ENCODE data around the gene DNAH9.

The DNAH9 gene

DNA sequence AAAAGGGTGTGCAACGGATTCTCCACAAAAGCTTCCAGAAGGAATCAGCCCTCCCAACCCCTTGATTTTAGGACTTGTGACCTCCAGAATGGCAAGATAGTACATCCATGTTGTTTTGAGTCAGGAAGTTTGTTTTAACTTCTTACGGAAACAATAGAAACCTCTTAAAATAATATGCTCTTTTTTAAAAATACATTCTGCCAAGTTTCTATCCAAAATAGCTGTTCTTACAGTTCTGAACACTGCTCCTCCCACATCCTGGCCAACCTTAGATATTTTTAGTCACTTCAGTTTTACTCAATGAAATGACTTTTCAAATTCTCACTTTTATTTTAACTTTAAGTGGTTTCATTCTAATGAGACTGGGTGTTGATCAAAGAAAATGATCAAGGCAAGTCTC lies 242.6 kb downstream of the DNAH9 start:
- no peak for DNase-seq (ENCODE audit: low spot score)

DNA sequence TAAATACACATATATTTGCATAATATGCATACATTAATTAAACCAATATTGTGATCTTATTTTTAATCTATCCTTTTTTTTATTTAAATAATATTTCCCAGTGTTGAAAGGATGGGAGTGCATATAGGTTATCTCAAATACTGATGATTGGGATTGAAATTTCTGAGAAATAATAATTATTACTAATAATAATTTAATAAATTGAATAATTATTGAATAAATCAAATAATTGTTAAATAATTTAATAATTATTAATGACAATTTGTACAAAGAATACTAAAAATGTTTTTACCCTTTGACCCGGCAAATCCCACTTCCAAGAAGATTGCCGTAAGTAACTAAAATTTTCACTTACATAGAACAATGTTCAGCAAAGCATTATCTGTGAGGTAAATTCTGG lies 250.1 kb downstream of the DNAH9 start:
- no peak for DNase-seq (ENCODE audit: low spot score)

DNA sequence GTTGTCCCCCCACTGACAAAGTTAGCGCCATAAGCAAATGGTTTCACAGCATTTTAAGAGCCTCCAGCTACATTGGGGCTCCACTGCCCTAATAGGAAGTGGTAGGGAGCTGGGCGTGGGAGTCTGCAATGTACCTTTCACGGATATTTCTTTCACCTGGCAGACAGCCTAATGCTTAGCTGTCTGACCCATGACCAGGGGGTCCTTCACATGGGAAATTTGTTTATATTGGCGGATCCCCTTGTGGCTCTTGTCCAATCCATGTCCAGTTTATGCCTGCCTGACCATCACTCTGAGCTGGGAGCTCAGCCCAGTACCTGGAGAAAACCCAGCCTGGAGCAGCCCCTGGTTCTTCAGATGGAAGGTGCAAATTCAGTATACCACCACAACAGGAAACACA lies 254.0 kb downstream of the DNAH9 start:
- DNase-seq (ENCODE audit: low spot score), result no peak

DNA sequence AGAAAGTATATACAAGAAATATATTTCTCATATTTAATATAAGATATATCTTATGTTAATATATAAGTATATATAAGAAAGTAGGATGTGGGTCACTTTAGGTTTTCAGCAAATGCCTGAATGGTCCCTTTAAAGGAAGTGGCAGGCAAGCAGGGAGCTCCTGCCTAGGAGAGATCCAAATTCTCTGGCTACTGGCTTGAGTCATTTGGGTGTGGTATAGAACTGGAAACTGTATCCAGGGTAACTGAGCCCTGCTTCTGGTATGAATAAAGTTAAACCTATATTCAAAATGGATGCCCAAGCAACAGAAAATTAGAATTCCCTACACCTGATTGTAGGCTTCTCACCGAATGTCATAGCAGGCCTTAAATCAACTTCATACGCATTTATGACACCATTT lies 254.6 kb downstream of the DNAH9 start:
- no peak for DNase-seq (ENCODE audit: low spot score)

DNA sequence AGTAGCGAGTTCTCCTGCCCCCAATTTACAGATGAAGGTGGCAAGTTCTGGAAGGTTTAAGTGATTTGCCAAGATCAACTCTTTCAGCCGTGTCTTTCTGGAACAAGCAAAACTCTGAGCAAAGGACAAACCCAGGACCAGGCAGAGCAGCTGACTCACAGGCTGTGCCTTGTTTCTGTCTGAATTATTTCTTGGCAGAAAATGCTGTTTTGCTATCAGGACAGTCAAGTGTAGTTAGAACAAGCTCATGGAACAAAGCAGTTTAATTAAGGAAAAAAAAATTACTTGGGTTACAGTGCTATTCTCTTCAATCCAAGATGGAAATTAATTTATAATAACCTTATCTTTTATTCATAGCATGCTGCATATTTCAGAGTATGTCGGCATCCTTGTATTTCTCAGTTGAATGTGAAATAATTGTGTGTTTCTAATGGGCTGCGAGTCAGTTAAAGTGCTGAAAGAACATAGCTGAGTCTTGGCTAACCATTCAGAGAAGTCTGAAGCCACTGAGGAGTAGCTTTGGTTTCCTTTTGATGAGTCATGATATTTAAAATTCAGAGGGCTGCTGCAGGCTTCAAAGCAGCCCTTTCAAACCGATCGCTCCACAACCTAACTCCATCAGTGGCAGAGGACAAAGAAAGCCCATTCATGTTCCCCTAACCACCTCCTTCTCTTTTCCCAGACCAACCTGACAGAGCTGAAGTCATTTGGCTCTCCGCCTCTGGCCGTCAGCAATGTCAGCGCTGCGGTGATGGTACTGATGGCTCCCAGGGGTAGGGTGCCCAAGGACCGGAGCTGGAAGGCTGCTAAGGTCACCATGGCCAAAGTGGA lies 255.3 kb downstream of the DNAH9 start:
- DNase-seq (ENCODE audit: low spot score), result no peak

DNA sequence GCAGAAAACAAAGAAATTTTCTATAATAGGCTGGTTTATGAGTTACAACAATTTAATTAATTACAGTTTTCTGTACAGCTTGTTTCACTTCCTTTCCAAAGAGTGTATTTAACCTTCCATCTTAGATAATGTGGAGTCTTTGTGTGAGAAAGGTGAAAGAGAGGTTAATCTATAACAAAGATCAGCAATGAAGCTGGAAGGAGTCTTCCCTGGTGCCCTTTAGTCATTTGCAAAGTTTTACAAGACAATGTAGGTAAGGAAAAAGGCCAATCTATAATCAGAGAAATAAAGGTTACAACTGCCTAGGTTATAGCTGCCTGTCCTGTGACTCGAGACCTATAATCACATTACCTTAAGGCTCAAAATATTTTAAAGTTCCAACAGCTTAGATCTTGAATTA lies 257.0 kb downstream of the DNAH9 start:
- no peak for DNase-seq (ENCODE audit: low spot score)

DNA sequence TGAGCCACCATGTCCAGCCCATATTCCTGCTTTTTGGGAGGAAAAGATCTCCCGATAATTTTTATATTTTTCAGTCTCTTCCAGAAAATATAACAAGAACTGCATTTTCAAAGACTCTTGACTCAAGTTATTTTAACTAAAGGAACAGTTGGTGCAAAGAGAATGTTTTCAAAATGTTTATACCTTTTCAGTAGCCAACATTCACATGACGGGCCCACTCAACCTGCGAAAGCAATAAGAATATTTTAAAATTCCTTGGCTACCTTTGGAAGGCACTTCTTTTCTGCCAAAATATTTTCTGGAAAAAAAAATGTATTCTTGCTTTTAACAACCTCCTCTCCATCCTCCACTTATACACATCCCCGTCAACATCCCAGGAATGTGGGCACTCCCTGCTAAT lies 258.7 kb downstream of the DNAH9 start:
- no peak for DNase-seq (ENCODE audit: low spot score)

DNA sequence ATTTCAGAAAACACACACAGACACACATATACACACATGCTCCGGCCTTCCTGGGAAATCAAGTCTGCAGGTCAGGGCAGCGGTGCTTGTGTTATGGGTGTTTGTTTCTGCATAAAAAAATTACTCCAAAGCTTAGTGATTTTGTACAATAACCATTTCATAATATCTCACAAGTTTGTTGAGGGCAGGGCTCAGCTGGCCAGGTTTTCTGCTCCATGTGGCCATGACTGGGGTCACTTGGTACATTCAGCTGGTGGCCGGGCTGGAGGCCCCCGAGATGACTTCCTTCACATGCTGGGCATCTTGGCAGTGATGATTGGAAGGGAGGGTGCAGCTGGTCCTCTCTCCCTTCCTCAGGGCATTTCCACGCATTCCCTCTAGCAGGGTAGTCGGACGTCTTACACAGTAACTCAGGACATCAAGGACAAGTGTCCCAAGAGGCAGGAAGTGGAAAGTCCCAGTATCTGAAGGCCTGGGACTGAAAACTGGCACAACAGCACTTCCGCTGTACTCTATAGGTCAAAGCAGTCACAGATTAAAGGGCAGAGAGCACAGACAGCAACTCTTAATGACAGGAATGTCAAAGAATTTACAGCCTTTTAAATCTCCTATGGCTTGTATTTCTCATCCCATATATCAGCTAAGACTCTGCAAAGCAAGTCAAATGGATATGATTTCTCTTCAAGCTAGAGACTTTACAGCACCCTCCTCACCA lies 271.6 kb downstream of the DNAH9 start:
- no peak for DNase-seq (ENCODE audit: low spot score)

DNA sequence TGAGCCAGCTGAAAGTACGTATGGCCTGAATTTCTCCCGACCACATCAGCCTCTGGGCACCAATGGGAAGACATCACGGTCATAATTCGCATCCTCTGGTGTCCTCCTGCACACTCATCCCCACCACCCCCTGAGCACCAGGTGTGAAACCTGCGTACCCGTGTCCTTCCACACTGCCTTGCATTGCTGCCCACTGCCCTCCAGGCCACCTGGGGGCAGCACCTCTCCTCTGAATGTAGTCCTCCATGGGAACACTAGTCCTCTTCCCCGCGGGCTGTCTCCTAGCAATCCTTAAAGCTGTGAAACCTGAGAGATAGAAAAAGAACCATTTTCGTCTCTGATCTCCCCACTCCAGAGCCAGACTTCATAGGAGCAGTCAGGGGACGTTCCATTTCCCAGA lies 273.5 kb downstream of the DNAH9 start:
- DNase-seq (ENCODE audit: low spot score), result no peak

DNA sequence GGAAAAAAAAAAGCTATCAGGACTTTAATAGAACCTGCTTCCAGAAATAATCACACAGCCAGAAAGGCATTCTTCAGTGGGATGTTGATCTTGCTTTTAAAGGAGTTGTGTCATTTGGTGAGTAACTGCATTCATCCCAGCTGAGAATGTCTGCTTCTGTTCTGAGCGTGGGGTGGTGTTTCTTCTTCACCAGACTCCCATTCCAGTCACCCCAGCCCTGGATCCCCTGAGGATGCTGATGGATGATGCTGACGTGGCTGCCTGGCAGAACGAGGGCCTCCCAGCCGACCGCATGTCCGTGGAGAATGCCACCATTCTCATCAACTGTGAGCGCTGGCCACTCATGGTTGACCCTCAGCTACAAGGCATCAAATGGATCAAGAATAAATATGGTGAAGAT lies 276.5 kb downstream of the DNAH9 start:
- no peak for DNase-seq (ENCODE audit: low spot score)

DNA sequence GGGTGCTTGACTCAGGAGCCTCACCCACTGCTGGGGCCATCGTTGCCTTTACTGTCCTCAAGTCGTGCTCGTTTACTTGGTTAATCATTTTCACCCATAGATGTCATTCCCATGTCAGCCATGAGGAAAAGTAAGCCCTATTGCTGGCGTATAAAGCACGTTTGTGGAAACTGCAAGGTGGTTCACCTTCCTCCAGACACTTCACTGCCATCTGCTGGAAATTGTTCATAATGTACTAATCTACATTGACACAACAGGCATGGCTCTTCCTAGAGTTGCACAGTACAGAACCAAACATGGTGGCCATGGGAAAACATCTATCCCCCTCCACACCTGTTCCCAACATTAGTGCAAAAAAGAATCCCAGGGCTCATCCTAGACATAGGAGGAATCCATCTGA lies 282.4 kb downstream of the DNAH9 start:
- peak; percentile 12 for DNase-seq (ENCODE audit: low spot score)

DNA sequence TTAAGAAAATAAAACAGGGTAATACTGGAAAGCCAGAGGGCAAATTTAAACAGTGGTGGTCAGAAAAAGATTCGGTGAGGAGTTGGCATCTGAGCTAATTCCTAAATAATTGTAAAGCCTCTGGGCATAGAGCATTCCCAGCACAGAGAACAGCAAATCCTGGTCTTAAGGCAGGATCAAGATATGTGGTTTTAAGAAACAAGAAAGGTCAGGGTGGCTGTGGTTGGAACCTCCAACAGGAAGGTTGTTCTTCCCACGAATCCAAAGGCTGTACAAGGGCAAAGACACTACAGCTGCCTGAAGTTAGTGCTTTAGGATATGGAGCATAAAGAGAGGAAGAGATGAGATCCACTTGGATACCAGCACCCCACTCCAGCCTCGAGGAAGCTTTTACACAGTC lies 284.4 kb downstream of the DNAH9 start:
- DNase-seq (ENCODE audit: low spot score), result no peak

DNA sequence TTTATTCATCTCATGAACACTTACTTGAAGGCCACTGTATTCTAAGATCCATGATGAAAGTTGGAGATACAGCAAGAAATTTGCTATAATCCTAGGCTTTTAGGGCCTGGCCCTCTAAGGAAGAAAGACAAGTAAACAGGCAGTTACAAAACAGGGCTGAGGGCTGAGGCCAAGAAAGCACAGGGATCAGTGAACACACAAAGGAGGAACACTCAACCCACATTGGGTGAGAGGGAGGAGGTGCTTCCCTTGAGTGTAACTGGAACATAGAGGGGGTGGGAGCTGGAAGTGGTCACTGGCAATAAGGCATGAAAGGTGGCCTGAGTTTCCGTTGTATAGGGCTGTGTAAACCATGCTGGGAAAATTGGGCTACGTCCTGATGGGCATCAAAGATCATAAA lies 286.8 kb downstream of the DNAH9 start:
- DNase-seq (ENCODE audit: low spot score), result no peak

DNA sequence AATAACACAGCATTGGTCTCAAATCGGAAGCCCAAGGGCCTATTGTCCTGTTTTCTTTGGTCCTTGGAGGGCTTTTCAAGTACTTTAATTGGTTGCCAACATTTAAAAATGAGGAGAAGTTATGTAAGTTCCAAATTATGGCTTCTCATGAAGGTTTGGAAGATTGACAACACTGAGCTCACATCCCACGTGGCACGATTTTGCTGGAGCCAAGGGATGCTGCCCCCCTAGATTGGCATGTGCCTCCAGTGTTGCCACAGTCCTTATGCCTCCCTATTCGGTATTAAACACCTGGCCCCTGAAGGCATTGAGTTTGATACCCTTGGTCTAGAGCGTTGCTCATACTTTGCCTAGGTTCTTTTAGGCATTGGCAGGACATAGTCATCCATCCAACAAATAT lies 291.0 kb downstream of the DNAH9 start:
- DNase-seq (ENCODE audit: low spot score), result no peak

DNA sequence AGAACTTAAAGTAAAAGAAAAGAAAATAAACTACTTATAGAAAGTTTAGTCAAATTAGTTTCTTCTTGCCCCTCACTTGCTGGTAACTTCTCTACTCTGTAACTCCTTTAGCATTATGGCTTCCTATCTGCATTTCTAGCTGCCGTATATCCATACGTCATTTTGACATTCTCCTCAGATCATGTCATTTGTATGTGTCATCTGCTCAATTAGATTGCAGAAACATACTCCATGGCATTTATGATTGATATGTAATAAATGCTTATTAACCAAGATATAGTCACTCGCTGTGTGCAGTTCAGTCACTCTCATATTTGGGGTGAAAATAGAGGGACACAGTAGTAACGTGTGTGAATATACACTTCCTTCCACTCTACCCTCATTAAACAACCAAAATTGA lies 295.6 kb downstream of the DNAH9 start:
- DNase-seq (ENCODE audit: low spot score), result no peak

DNA sequence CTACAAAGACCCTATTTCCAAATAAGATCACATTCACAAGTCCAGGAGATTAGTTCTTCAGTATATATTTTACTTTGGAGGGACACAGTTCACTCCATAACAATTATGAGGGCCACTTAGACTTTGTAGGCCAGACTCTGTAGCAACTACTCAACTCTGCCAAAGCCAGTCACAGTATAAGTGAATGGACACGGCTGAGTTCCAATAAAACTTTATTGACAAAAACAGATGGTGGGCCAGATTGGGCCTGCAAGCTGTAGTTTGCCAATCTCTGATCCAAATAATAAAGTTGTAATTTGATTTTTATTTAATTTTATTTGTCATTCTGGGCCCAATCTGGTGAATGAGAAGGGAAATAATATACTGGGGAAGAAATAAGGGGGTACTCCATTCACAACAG lies 297.9 kb downstream of the DNAH9 start:
- no peak for DNase-seq (ENCODE audit: low spot score)

DNA sequence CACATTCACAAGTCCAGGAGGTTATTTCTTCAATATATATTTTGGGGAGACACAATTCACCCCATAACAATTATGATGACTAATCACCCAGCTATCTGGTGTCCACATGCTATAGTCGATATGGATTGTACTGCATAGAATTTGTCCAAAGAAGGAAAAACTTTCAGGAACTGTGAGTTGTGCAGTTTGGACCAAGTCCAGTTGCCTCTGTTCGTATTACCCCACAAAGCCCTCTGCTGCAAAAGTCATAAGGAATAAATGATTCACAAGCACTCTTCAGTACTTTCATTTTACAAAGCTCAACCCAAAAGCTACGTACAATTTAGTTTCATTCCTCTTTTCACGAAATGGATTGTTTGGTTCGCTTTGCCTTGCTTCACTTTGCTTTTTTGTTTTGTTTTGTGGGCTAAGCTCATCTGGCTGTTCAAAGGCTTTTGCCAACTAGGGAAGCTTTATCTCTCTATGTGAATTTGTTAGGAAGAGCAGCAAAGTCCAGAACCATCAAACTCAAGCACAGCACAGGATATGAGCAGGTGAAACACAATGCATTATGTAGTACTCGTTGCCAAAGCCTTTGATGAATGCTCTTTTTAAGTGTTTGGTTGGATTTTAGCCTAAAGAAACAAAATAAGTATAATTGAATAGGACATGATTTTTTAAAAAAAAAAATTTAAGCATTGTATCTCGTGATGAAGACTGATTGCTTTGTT lies 300.4 kb downstream of the DNAH9 start:
- no peak for DNase-seq (ENCODE audit: low spot score)

DNA sequence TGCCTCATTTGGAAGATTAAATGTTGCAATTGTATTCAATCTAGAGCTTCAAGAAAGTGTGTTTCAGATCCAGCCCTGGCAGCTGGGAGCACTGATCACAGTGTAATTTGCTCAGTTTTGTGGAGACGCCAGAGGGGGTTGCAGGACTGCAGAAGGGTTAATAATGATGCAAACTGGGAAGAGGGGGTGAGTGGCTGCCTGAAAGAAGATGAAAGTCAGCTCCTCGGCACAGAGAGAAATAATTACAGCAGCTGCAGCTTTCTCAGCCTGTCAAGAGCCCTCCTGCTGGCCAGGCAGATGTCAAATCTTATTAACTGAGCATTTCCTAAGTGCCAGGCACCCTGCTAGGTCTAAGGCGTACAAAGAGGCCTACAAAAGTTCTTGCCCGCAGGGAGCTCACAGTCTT lies 301.3 kb downstream of the DNAH9 start:
- DNase-seq (ENCODE audit: low spot score), result no peak

DNA sequence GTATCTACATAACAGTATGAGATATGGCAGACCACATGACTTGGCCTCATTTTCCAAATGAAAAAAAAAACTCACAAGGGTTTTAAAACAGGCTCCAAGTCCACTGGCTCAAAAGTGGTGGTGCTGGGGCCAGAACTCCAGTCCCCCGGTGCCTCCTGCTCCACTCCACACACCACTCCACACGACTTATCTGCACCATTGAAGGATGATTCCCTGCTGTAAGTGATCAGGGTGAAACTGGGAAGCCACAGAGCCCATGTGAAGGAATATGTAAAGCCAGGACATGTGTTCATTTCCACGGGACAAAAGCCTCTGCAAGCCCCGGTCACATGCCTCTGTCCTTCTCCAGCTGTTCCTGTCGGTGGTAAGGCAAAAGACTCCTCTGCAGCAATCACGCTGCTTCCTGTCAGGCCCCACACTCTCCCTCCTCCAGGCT lies 301.8 kb downstream of the DNAH9 start:
- no peak for DNase-seq (ENCODE audit: low spot score)

DNA sequence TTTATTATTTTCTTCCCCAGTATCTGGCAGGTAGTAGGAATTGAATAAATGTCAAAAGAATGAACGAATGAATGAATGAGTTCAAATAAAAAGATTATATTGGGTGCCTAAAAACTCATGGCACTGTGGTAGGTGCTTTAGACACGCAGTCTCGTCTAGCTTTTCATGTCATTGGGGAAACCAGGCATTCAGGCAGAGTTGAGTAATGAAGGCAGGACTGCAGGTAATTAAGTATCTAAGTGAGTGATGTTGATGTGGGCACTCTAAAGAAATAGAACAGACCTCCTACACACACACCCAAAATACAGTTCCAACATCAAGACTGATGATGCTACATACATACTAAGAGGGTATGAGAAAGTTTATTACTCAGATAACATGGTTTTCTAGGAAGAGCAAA lies 302.4 kb downstream of the DNAH9 start:
- DNase-seq (ENCODE audit: low spot score), result no peak

DNA sequence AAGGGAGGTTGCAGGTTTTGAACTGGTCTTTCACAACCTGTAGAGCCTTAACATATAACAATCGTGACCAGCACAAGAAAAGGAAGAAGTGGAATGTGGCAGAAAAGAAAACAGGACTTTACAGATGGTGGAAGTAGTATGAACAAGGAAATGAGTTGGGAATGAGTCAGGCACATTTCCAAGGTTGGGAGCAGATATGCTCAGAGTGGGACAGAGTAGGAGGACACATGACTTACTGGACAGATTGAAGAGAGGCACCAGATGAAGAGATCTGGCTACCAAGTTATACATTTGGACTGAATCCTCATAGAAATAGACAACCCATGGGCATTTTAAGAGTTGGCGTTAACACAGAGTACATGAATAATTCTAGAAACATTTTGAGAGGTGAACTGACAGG lies 303.7 kb downstream of the DNAH9 start:
- DNase-seq (ENCODE audit: low spot score), result no peak

DNA sequence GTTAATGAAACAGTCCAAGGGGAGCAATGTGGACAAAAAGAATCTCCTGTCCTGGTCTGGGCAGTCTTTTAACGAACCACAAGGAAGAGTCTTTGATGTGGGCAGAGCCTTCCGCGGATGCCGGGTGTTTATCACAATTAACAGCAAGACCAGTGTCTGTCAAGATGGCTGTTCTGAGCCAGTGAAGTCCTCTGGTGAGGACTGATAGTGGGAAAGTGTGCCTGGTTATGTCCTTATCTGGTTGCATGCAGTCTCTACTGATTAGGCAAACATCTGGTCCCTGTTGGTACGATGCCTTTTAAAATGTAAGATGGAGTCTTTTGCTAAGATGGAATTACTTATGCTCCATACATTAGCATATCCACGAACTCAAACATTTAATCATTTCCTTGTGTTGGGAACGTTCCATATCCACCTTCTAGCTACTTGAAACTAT lies 310.5 kb downstream of the DNAH9 start:
- no peak for DNase-seq (ENCODE audit: low spot score)

DNA sequence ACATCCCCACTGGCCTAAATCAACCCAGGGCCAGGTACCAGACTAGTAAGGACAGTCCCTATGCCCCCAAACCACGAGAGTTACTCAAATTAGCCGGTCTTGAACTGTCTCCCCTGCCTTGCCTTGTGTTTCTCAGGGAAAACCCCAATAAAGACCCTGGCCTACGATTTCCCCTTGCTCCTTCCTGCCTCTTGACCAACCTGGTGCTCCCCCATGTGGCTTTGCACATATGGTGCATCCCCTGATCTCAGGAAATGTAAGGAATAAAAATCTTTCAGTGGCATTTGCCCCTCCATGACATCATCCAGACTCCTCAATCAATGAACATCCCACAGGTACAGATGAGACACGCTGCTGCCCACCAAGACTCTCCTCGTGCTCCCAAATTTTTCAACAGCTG lies 311.1 kb downstream of the DNAH9 start:
- DNase-seq (ENCODE audit: low spot score), result no peak
